GM20000 (cell line): ENCODE results near the gene XXYLT1.
"Not testable (repeated sequence)": the region's sequence is repeated elsewhere in the genome, so short reads cannot be mapped to it uniquely, and the experiment has no call there.

Experiments
- DNase-seq: peaks from one replicate; pipeline ENCODE4 v3.0.0; 2012; ENCODE audit warnings: low spot score
- TF ChIP-seq, protein P1 (sequence below): IDR thresholded peaks from 2 replicates; pipeline ENCODE4 v1.5.1; 2012; ENCODE audit warnings: mild to moderate bottlenecking, control low read depth; ENCODE audit errors: extremely low read depth, missing control alignments

XXYLT1 gene

GRCh38 chr3:195107593-195107992, 163.4 kb downstream of the XXYLT1 start:
- DNase-seq = no peak
- TF ChIP-seq, protein P1, sequence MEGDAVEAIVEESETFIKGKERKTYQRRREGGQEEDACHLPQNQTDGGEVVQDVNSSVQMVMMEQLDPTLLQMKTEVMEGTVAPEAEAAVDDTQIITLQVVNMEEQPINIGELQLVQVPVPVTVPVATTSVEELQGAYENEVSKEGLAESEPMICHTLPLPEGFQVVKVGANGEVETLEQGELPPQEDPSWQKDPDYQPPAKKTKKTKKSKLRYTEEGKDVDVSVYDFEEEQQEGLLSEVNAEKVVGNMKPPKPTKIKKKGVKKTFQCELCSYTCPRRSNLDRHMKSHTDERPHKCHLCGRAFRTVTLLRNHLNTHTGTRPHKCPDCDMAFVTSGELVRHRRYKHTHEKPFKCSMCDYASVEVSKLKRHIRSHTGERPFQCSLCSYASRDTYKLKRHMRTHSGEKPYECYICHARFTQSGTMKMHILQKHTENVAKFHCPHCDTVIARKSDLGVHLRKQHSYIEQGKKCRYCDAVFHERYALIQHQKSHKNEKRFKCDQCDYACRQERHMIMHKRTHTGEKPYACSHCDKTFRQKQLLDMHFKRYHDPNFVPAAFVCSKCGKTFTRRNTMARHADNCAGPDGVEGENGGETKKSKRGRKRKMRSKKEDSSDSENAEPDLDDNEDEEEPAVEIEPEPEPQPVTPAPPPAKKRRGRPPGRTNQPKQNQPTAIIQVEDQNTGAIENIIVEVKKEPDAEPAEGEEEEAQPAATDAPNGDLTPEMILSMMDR = no peak

DNA sequence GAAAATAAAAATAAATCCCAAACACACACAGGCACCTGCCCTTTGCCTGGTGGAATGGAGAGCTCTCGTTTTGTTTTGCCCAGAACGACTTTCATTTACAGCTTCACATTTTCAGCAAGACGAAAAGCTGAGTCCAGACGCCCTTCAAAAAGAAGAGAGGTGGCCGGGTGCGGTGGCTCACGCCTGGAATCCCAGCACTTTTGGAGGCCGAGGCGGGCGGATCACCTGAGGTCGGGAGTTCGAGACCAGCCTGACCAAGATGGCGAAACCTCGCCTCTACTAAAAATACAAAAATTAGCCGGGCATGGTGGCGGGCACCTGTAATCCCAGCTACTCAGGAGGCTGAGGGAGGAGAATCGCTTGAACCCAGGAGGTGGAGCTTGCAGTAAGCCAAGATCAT, 163.9 kb downstream of the XXYLT1 start:
- not testable (repeated sequence) for DNase-seq

GRCh38 chr3:195106418-195106906, 164.5 kb downstream of the XXYLT1 start:
- peak; percentile 87 for DNase-seq

DNA sequence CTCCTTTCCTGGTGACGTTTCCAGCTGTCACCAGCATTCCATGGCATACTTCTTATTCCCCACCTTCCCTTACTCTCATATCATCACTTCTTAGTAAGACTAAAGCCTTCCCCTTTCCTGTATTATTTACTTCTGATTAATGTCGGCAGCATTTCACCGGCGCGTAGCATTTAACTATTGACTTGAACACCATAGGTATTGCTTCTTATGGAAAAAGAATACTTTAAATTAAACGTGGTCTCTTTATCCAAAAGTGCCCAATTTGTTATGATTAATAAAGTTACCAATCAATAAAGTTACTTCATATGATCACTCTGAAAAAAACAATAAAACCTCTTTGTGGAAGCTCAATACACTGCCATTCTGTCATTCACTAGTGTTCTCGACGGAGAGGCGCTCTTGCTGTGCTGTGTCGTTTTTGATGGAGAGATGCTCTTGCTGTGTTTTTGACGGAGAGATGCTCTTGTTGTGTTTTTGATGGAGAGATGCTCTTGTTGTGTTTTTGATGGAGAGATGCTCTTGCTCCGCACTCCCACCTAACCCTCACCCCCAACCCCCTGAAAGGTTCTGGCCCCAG, 165.0 kb downstream of the XXYLT1 start:
- no peak for DNase-seq
- TF ChIP-seq, protein P1 = no peak

More at GRCh38 chr3:195106418-195106906, 164.5 kb downstream of the XXYLT1 start:
- TF ChIP-seq, protein P1 = peak; percentile 99

DNA sequence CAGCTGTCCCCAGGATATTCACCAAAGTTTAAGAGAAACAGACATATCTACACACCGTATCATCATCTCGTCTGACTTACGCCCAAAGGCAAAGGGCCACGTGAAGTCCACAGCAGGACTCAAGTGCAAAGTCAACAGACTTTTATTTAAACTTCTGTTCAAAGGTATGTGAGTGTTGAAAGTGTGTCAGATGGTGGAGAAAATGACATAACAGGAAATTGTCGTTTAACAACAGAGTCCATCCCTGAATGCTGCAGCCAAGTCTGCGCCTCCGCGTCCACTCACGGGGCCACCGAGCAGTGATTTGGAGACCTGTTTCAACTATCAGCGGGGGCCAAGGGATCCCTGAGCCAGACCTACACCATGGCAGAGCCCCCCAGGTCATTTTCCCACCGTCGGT, 165.6 kb downstream of the XXYLT1 start:
- TF ChIP-seq, protein P1 = no peak
- DNase-seq = no peak

DNA sequence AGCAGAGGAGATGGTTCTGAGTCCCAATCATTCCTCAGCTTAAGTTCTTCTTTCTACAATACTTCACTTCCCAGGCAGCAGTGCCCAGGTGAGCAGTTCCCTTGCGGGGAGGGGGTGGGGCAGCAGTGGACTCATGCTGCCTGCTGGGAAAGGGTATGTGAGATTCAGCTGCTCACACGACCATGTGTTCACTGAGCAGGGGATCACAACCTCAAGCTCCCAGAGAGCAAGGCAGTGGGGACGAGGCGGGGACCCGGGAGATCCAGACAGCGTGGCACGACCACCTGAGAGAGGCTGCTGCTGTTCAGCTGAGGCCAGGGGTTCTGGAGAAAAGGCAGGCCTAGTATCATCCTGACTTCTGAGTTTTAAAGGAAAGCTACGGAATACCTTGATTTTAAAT, 166.6 kb downstream of the XXYLT1 start:
- no peak for DNase-seq
- TF ChIP-seq, protein P1 = no peak

DNA sequence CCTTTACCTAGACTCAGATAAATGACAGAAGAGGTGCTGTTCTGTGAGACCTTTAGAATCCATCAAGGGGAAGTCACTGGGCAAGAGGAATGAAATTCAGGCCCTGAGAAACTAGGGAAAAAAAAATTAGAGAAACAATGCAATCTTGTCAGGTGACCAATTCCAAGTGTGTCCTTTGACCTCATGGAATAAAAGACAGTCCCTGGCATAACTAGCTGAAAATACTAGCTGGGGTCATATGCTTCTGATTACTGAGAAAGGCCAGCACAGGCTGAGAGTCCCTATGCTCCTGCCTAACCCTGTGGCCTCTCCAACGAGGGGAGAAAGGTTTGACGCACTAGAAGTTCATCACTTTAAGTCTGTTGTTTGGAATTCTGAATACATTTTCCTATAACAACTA, 167.3 kb downstream of the XXYLT1 start:
- TF ChIP-seq, protein P1 = no peak
- no peak for DNase-seq
